Liver (tissue), 9 donors: ENCODE measurements around the gene SETD5. TPM values are rescaled to one million over a fixed set of nuclear protein-coding genes. Genes with fewer than 3 reads are reported as not detected.
A peak's percentile ranks its signal among the peaks of the same experiment; 100 is the strongest.

Experiments
- DNase-seq: peaks from one replicate; pipeline ENCODE4 v3.0.0-alpha.2; 2017; ENCODE audit warnings: low spot score
- H3K27ac ChIP-seq, 2 donors: one replicate each; pipeline ENCODE4 v1.7.0; 2013; ENCODE audit warnings: inconsistent platforms in 2 of 2, low read length in 2 of 2, control low read depth in 1 of 2, low read depth in 1 of 2, mild to moderate bottlenecking in 1 of 2
- H3K27me3 ChIP-seq, 4 donors: one replicate each; pipeline versions ENCODE4 v1.6.1 to v1.7.0; 2013; ENCODE audit warnings: low read length in 3 of 4, inconsistent platforms in 1 of 4, mild to moderate bottlenecking in 1 of 4, moderate library complexity in 1 of 4; ENCODE audit not compliant: control insufficient read depth in 4 of 4, insufficient read depth in 4 of 4
- H3K36me3 ChIP-seq, 4 donors: one replicate each; pipeline versions ENCODE4 v1.6.1 to v1.7.0; 2013; ENCODE audit warnings: low read length in 3 of 4, mild to moderate bottlenecking in 3 of 4, low read depth in 1 of 4, moderate library complexity in 1 of 4; ENCODE audit not compliant: control insufficient read depth in 4 of 4, insufficient read depth in 3 of 4
- H3K4me1 ChIP-seq, 4 donors: one replicate each; pipeline versions ENCODE4 v1.6.1 to v1.7.0; 2013; ENCODE audit warnings: low read length in 3 of 4, mild to moderate bottlenecking in 3 of 4, moderate library complexity in 1 of 4; ENCODE audit not compliant: control insufficient read depth in 4 of 4, insufficient read depth in 4 of 4
- H3K4me3 ChIP-seq, 3 donors: one replicate each; pipeline versions ENCODE4 v1.6.1 to v1.7.0; 2013; ENCODE audit warnings: low read length in 3 of 3, control low read depth in 1 of 3, low read depth in 1 of 3, mild to moderate bottlenecking in 1 of 3
- H3K9ac ChIP-seq, 2 donors: one replicate each; pipeline ENCODE4 v1.7.0; 2013; ENCODE audit warnings: low read length in 2 of 2, mild to moderate bottlenecking in 2 of 2, moderate library complexity in 2 of 2, control low read depth in 1 of 2, low read depth in 1 of 2
- H3K9me3 ChIP-seq, 4 donors: one replicate each; pipeline versions ENCODE4 v1.6.1 to v1.7.0; 2013; ENCODE audit warnings: low read length in 3 of 4; ENCODE audit not compliant: control insufficient read depth in 4 of 4
- CTCF ChIP-seq: fragments of 150-350 bp; IDR thresholded peaks from 2 replicates; pipeline ENCODE4 v1.5.1; 2017; ENCODE audit warnings: improper control_type of control experiment, low read depth, low read length; ENCODE audit not compliant: missing input control
- EGR1 ChIP-seq, 2 donors: IDR thresholded peaks; 2 replicates each; pipeline ENCODE4 v1.6.1; 2016 to 2018; ENCODE audit warnings: antibody characterized with exemption in 2 of 2, low read depth in 2 of 2
- FOXA1 ChIP-seq: IDR thresholded peaks from 2 replicates; pipeline ENCODE4 v1.6.1; 2016; ENCODE audit warnings: antibody characterized with exemption
- FOXA2 ChIP-seq: IDR thresholded peaks from 2 replicates; pipeline ENCODE4 v1.6.1; 2016; ENCODE audit warnings: antibody characterized with exemption
- HNF4A ChIP-seq, 2 donors: conservative IDR thresholded peaks; 2 replicates each; pipeline ENCODE4 v1.6.1; 2016; ENCODE audit warnings: antibody characterized with exemption in 2 of 2, mild to moderate bottlenecking in 2 of 2
- HNF4G ChIP-seq: IDR thresholded peaks from 2 replicates; pipeline ENCODE4 v1.6.1; 2016; ENCODE audit warnings: antibody characterized with exemption
- JUND ChIP-seq, 2 donors: IDR thresholded peaks; 2 replicates each; pipeline ENCODE4 v1.6.1; 2016; ENCODE audit warnings: antibody characterized with exemption in 2 of 2
- NR2F2 ChIP-seq: IDR thresholded peaks from 2 replicates; pipeline ENCODE4 v1.6.1; 2016; ENCODE audit warnings: antibody characterized with exemption
- RAD21 ChIP-seq, 2 donors: IDR thresholded peaks; 2 replicates each; pipeline ENCODE4 v1.6.1; 2016; ENCODE audit warnings: antibody characterized with exemption in 2 of 2, mild to moderate bottlenecking in 2 of 2
- REST ChIP-seq: IDR thresholded peaks from 2 replicates; pipeline ENCODE4 v1.6.1; 2016; ENCODE audit warnings: antibody characterized with exemption, mild to moderate bottlenecking
- RXRA ChIP-seq, 2 donors: IDR thresholded peaks; 2 replicates each; pipeline ENCODE4 v1.6.1; 2017 to 2018; ENCODE audit warnings: antibody characterized with exemption in 2 of 2, mild to moderate bottlenecking in 1 of 2
- SP1 ChIP-seq: IDR thresholded peaks from 2 replicates; pipeline ENCODE4 v1.6.1; 2018; ENCODE audit warnings: antibody characterized with exemption, mild to moderate bottlenecking
- TAF1 ChIP-seq: conservative IDR thresholded peaks from 2 replicates; pipeline ENCODE4 v1.6.1; 2016; ENCODE audit warnings: antibody characterized with exemption, mild to moderate bottlenecking
- YY1 ChIP-seq: IDR thresholded peaks from 2 replicates; pipeline ENCODE4 v1.6.1; 2016; ENCODE audit warnings: antibody characterized with exemption, mild to moderate bottlenecking
- ZBTB33 ChIP-seq: IDR thresholded peaks from 2 replicates; pipeline ENCODE4 v1.6.1; 2016; ENCODE audit warnings: antibody characterized with exemption
- WGBS: extraction: QIAGEN DNeasy Blood & Tissue Kit; methylation state at CpG from one replicate; pipeline ENCODE4 v1.1.7; 2013; 5-methylcytosine and 5-hydroxymethylcytosine counted together
- polyA plus RNA-seq, 2 donors: library from polyadenylated mRNA; stranded (reverse) in 1 of 2; unstranded in 1 of 2; fragments of 200-250 nt in 1 of 2; fragments of >200 nt in 1 of 2; fragmentation: Nextera tagmentation in 1 of 2; extraction: Ambion mirVana in 1 of 2; gene quantifications; one replicate each; pipeline versions ENCODE4 v1.2.1 to v1.2.3, GENCODE V29; 2013 to 2015
- total RNA-seq, 2 donors: library from RNA; depleted of rRNA; stranded (reverse); fragments of >200 nt; gene quantifications; one replicate each; pipeline ENCODE4 v1.2.3, GENCODE V29; 2014
- TF ChIP-seq, protein P1 (sequence below): IDR thresholded peaks from 2 replicates; pipeline ENCODE4 v1.6.1; 2016; ENCODE audit warnings: antibody characterized with exemption
- donor health status: healthy.
- donor health status: healthy.
- donor health status: healthy.
- donor health status: healthy.
- donor health status: healthy.

Gene SETD5
- total and polyA plus RNA-seq, 4 donors: 17.9 to 76.6 (median 24.3) TPM

DNA sequence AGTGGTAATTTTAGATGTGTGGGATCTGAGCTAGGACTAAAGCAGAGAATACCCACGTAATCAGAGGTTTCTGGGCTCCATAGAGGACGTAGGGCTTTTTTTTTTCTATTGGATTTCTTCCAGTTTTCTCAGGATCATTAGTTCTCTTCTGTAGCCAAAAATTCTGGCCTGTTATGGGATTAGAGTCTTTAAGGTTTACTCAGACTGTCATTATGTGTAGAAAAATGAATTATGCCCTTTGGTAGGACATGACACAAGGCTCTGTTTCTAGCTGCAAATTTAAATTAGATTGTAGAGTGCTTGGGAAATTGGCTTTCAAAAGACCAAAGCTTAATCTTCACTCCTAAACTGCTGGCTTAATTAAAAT is 1.9 kb downstream of the SETD5 start (continued):
- TF ChIP-seq RXRA (IDR thresholded peaks at IDR 0.05) (no peak), SP1 (no peak), JUND (IDR thresholded peaks at IDR 0.05) (no peak), HNF4G (no peak), NR2F2 (no peak), CTCF (no peak)

DNA sequence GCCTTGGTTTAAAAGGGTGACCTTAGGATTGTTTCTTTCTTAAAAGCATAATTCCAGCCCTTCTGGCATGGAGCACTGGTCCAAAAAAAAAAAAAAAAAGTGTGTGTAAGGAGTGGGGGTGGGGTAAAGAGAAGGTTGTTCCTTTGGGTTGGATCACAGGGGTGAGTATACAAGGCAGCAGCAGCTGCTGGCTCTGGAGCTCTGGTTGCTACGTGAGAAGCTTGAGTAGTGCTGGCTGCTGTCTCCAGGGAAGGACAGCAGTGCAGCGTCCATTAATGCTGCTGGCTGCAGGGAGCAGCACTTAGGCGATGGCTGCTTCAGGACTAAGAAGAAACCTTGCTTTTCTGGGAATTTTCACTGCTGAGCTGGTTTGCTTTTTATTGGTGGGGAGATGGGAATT is 2.3 kb downstream of the SETD5 start:
- H3K4me3 ChIP-seq: peak overlapping the region; percentile 68 to 87 (median 85)
- H3K36me3 ChIP-seq: peaks cover 0 to 1% (median 0%) of the 10 kb centered on the region in 4 donors
- DNase-seq: peak; percentile 45
- peak overlapping the region; percentile 96 to 98 for H3K27ac ChIP-seq
- H3K9me3 ChIP-seq: no peaks in the 10 kb centered on the region
- H3K9ac ChIP-seq: peak overlapping the region; percentile 85 to 93
- H3K27me3 ChIP-seq: no peaks in the 10 kb centered on the region
- TF ChIP-seq JUND (IDR thresholded peaks at IDR 0.05) (no peak), TAF1 (no peak), HNF4A (conservative IDR thresholded peaks at IDR 0.05) (peak; percentile 9 to 18), HNF4G (no peak), FOXA1 (peak; percentile 1), RXRA (IDR thresholded peaks at IDR 0.05) (peak; percentile 8 to 20), RAD21 (IDR thresholded peaks at IDR 0.05) (peak in 1 of 2 donors; percentile 47), REST (peak; percentile 51), YY1 (peak; percentile 96), ZBTB33 (no peak), EGR1 (IDR thresholded peaks at IDR 0.05; ENCODE audit: low read depth in 2 of 2) (no peak)
- WGBS: under 1% methylated on average over 3 of the region's 3 CpGs
- peaks cover 6 to 65% (median 64%) of the 10 kb centered on the region in 4 donors for H3K4me1 ChIP-seq

DNA sequence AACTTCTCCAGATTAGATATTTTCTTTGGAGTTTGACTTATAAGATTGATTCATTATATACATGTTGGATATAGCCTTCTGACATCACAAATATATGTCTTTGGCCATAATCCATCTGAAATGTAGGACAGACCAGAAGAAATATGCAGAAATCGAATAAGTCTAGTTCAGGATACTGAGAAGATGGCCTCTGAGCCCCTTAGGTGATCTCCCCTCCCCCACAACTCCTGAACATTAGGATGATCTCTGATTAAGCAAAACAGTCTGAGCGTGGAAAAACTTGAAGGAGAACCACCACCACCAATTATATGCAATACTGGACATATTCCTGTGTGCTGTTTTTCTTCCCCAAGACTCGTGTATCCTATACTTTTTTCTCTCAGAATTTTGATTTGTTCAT is 3.2 kb downstream of the SETD5 start:
- Histone ChIP-seq H3K27me3 (no peaks in the 10 kb centered on the region), H3K36me3 (no peaks in the 10 kb centered on the region), H3K27ac (peak overlapping the region; percentile 15 to 31), H3K4me3 (no peak overlapping the region), H3K4me1 (peaks cover 7 to 67% (median 61%) of the 10 kb centered on the region in 4 donors), H3K9me3 (no peaks in the 10 kb centered on the region), H3K9ac (peak overlapping the region in 1 of 2 donors; percentile 10)
- 35% methylated on average over 3 of the region's 3 CpGs for WGBS
- DNase-seq: no peak
- TF ChIP-seq FOXA1: no peak
- TF ChIP-seq HNF4G: no peak
- TF ChIP-seq, protein P1, sequence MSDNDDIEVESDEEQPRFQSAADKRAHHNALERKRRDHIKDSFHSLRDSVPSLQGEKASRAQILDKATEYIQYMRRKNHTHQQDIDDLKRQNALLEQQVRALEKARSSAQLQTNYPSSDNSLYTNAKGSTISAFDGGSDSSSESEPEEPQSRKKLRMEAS: no peak
- no peak for TF ChIP-seq ZBTB33
- no peak for TF ChIP-seq NR2F2
- no peak for TF ChIP-seq JUND (IDR thresholded peaks at IDR 0.05)
- TF ChIP-seq TAF1: no peak
- no peak for TF ChIP-seq HNF4A (conservative IDR thresholded peaks at IDR 0.05)
- TF ChIP-seq CTCF: no peak
- TF ChIP-seq FOXA2: no peak
- TF ChIP-seq RAD21 (IDR thresholded peaks at IDR 0.05): no peak
